GM12873 (cell line): ENCODE data around the gene CDC42EP4.

Experiments used
- TF ChIP-seq, protein P1 (sequence below): IDR thresholded peaks from 2 replicates; pipeline ENCODE4 v1.5.1; 2012; ENCODE audit warnings: low read depth, mild to moderate bottlenecking, moderate library complexity, low read length, control low read depth; ENCODE audit not compliant: insufficient read depth; ENCODE audit errors: missing control alignments

Gene CDC42EP4

DNA sequence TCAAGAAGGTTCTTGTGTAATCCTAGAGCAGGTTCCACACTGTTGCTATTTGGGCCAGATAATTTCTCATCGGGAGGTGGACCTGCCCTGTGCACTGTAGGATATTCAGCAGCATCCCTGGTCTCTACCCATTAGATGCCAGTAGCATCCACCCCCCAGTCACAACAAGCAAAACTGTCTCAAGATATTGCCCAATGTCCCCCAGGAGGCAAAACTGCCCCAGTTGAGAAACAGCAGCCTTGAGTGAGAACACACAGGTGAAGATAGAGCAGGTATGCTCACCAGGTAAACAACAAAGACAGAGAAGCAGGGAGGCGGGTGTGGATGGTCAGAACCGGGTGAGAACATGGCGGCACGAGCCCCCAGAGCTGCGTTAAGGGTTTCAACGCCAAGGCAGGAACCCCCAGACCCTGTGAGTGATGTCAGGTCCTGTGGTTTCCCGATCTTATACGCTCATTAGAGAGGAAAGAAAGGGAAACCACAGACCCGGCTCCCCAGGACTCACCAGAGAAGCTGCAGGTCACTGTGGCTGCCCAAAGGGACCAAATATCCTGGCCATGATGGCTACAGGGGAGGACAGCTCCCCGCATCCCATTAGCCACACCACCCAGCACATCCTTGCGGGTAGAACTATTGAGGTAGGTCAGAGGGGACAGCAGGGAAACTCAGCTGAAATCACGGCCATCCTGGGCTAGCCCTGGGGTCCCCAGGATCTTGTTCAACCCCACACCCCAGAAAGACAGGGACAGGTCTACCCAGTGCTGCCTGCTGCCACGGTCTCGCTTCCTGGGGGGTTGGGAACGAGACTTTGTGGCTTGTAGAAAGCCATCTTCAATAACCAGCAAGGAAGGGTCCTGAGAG is 21.2 kb downstream of the CDC42EP4 start:
- TF ChIP-seq, protein P1, sequence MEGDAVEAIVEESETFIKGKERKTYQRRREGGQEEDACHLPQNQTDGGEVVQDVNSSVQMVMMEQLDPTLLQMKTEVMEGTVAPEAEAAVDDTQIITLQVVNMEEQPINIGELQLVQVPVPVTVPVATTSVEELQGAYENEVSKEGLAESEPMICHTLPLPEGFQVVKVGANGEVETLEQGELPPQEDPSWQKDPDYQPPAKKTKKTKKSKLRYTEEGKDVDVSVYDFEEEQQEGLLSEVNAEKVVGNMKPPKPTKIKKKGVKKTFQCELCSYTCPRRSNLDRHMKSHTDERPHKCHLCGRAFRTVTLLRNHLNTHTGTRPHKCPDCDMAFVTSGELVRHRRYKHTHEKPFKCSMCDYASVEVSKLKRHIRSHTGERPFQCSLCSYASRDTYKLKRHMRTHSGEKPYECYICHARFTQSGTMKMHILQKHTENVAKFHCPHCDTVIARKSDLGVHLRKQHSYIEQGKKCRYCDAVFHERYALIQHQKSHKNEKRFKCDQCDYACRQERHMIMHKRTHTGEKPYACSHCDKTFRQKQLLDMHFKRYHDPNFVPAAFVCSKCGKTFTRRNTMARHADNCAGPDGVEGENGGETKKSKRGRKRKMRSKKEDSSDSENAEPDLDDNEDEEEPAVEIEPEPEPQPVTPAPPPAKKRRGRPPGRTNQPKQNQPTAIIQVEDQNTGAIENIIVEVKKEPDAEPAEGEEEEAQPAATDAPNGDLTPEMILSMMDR = no peak

DNA sequence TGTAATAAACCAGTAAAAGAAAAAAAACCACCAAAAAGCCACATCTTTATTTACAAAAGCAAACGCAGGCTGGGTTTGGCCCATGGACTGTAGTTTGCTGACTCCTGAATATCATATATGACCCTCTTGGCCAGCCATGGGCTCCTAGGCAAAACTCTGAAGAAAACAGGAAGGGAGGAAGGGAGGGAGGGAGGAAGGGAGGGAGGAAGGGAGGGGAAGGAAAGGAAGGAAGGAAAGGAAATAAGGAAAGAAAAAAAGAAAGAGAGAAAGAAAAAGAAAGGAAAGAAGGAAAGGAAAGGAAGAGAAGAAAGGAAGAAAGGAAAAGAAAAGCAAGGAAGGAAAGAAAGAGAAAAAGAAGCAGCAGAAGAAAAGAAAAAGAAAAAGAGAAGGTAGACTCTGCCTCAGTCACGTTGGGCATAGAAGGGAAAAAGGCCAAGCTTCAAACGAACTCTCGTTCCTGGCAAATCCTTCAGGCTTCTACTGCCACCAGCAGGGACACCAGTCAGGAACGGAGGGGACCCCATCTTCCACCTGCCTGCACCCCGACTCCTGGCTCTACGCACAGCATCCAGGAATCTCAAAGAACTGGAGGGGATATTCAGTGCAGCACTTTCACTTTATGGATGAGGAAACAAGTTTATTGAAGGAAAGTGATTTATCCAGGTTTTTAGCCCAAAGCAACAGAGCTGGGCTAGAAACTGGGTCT is 22.1 kb downstream of the CDC42EP4 start:
- TF ChIP-seq, protein P1 = no peak

DNA sequence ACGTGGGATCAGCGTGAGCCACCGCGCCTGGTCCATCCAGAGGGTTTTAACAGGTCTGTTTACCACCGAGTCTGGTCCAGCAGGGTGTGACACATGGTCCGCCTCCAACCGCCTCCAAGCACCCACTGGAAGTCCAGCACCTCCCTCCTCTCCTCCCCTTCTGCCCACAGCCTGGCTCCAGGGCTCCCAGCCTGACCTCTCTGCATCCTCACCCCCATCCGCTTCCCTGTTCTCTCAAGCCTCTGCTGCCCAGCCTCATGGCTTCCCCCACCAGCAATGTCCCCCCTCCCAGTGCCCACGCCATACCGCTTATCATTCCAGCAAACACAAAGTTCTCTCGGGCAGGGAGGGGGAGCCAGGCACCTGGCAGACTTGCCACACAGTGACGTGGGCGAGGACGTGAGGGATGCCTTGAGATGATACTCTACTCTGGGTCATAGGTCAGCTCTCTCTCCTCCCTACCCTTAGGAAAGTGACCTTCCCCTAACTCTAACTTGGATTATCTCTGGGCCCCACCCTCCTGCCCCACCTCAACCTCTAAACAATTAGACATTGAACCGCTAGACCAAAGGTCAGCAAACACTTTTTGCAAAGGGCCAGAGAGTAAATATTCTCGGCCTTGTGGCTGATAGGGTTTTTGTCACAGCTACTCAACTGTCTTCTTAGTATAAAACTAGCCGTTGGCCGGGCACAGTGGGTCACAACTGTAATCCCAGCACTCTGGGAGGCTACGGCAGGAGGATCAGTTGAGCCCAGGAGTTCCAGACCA is 23.1 kb downstream of the CDC42EP4 start:
- TF ChIP-seq, protein P1 = no peak

DNA sequence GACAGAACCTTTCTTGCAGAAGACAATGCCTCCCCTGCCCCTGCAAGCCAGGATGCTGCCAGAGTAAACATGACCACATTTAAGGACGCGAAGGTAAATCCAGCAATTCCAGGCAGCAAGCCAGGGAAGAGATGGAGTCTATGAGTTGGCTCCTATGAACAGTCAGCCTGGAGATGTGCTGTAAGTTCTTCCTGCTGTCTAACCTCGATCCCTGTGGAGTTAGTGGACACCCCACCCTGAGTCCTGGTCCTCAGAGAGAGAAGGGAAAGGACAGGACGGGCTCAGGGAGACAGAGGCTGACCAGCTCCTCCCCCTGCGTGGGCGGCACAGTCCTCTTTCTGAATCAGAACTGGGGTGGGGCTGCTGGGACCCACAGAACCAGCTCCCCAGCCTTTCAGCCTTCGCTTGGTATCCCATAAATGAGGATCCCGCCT is 24.9 kb downstream of the CDC42EP4 start:
- TF ChIP-seq, protein P1 = no peak

DNA sequence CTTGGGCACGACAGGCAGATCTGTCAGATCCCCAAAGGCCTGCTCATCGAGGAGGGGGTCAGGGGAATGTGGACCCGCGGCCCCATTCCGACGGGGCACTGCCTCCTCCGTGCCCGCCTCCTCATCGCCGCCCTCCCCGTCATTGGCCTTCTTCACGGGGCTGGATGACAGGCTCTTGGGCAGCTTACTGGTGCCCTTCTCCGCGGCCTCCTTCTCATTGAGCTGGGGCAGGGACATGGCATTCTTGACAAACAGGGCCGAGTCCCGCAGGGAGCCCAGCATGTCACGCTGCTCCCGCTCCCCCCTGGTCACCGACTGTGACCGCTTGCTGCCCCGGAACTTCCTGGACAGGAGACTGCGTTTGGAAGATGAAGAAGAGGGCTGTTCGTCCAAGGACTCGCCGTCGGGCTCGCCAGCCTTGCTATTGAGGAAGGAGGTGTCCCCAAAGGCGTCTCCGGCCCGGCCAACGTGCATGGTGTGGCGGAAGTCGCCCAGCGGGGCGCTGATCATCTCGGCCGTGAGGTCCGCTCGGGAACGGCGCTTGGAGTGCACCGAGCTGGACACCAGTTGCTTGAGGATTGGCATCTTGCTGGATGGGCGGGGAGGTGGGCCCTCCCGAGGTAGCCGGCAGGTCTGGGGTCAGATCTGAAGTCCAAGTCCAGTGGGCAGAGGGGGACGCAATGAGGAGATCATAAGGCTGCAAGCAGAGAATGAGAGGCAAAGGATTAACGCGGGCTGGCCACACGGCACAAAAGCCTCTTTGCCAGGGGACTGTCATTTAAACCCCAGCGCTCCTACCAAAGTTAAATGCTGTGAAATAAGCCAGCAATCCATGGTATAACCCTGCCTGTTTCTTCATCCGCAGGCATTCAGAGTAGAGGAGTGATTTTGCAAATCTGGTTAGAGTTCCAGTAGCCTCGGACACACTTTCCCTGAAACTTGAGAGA is 25.6 kb downstream of the CDC42EP4 start:
- TF ChIP-seq, protein P1 = no peak

DNA sequence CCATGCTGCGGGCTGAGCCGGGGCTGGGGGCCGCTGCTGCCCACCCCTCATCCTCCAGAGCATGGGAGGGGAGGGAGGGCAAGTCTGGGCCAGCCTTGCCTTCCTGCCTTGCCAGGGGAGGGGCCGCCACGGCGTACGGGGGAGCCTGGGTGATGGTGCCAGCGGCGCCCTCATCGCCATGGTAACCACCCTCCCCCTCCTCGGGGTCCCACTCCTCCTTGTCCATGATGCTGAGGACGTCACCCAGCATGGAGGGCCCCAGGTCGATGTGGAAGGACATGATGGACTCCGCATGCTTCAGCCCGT is 26.2 kb downstream of the CDC42EP4 start:
- TF ChIP-seq, protein P1 = no peak
